CD4-positive, alpha-beta T cell treated with Interleukin-17A for 1 hour (primary cell): ENCODE results near the gene PPM1H.

Experiments
- DNase-seq: peaks from one replicate; pipeline ENCODE4 v3.0.0-alpha.2; 2020

Gene PPM1H

DNA sequence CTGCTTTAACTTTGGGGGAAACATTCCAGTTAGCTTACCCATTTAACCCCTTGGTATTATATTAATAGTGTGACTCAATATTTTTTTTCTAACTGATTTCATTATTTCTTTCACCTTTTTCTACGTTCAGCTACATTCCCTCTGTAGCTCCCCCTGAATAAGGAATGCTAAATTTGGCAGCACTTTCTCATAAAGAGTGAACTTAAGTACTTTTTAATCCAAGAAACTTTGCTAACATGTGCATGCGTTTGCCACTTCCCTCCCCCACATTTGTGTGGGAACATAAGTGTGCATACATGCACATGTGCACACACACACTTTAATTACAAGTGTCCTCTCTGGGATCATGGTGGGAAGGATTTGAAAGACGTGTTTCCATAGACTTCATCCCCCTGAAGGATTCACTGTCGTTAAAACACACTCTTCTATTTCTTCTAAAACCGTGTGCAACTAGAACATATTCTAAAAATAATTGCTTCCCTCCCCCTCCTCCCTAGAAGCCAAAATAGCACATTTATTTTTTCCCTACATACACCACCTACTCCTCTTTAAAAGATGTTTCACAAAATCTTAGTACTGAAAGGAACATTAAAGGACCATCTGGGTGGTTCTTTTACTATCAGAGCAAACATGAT lies 142.6 kb downstream of the PPM1H start:
- no peak for DNase-seq

DNA sequence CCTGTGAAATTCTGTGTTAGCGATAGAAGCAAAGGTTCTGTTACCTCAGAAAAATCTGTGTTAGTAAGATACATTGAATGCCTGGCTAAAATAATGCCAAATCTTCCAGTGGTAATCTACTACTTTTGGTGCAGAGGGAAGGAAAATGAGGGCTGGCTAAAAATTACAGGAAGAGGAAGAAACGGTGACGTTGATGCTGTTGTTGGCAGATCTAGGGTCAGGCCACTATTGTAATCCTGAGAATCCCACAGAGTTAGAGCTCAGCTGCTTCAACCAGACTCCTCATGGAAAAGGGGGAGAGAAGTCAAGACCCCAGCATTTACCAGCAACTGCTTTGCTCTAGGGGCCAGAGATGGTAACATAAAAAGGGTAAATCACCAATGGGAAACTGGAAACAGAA lies 145.1 kb downstream of the PPM1H start:
- no peak for DNase-seq

DNA sequence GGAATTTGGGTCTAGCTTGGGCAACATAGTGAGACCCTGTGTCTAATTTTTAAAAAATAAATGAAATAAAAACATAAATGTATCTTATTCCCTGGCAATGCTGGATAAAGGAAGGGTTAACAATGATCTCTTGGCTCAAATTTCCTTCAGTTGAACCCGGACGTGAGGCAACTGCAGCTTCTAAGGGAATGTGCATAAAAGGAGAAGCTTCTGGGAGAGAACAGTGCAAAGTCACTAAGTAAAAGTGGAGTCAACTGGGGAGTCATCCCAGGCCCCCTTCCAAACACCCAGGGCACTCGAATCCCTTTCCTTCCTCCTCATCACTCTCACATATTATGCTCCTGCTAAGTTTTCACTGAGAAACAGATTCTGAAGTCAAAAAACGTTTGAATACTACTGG lies 147.3 kb downstream of the PPM1H start:
- no peak for DNase-seq

DNA sequence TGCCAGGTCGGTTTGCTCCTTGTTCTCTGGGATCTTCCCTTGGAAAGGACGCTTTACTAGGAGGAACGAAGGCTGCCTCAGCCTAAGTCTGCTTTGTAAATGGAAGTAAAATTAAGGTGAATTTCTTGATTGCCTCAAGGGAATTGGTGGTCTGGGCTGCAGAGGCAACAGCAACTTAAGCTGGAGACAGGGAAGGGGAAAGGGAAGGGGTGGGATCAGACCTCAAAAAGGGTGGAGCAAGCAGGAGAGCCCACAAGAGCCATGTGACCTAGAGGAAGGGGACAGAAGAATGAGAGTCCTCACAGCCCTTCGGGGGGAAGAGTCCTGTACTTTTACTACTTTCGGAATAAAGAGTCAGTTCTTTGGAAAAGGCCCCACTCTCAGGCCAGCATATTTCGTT lies 147.9 kb downstream of the PPM1H start:
- no peak for DNase-seq

DNA sequence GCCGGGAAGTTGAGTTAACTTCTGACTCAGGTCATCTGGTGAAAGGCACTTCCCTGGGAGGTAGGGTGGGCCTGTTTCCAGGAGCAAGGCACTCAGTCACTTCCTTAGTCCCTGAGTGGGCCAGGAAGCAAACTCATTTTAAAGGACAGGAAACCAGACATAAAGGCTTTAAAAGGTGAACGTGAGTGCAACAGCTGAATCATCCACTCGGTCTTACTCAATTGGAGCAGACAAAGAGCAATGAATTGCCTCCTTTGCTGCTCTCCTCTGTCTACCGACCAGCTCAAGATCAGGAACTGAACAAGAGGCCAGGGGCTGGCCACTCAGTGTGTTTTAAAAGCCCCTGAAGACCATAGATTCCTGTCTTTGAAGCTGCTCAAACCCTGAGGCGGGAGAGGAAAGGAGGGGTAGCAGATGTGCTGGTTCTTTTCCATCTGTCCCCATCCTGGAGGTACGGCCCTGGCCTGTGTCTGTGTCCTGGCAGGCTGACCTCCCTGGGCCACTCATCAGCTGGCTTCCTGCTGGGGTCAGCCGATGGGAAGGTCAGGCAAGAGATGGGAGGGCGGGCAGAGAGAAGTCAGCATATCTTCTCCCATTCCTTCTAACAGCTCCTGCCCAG lies 148.9 kb downstream of the PPM1H start:
- DNase-seq: no peak

DNA sequence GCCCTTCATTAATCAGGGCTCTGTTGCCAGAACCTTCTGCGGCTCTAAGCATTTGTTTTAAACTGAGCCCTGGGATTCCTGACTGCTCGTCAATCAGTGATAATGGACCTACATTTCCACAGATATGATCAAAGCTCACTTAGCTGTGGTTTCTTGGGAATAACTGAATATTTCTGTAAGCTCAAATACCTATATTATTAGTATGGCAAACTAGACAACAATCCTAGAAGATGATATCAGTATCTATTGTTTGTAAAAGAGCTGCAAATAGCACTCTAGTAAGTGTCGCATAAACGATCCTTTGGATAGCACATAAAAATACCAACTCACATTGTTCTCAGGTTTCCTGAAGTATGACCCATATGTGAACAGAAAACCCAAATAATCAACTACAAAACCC lies 150.4 kb downstream of the PPM1H start:
- no peak for DNase-seq

DNA sequence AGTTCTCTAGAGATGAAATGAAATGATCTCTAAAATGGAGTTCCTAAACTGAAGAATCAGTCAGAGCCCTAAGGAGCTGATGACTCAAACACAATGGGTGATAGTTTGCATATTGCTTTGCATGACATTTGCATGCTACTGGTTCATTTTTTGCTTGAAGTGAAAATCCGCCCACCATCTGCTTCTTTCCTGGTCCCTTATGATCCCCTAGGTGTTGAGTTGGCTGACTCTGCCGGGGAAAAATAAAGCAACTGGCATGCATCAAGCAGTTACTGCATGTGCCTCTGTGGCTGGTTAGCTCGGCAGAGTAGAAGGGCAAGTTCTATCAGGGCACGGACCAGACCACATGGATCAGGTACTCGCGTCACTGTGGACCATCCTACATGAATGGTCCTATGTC lies 151.1 kb downstream of the PPM1H start:
- DNase-seq: no peak

DNA sequence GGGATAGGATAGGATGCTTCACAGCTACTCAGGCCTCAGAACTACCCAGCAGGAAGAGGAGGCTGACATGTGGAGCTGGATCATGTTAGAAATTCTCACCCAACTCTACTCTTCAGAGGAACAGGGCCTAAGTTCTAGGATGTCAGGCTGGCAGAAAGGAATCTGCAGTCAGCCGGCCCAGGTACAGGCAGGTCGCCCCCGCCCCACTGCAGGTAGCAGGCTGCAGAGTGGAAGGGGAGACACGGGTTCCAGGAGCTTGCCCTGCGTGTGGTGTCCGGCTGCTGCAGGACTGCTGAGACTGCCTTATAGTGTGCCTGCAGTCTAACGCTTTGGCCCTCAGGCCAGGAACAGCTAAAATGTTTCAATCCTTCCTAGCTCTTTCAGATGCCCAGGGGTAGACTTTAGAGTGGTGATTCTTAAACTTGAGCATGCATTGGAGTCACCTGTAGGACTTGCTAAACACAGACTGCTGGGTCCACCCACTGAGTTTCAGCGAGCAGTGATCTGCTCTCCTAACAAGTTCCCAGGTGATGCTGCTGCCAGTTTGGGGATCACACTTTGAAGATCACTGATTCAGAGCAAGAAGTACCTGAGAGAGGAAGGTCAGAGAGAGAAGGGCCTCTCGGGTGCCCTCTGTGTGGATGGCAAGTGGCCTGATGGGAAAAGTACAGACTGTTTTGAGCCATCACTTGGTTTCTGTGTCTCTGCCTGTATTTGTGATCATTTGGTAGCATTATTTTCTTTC lies 153.6 kb downstream of the PPM1H start:
- no peak for DNase-seq

DNA sequence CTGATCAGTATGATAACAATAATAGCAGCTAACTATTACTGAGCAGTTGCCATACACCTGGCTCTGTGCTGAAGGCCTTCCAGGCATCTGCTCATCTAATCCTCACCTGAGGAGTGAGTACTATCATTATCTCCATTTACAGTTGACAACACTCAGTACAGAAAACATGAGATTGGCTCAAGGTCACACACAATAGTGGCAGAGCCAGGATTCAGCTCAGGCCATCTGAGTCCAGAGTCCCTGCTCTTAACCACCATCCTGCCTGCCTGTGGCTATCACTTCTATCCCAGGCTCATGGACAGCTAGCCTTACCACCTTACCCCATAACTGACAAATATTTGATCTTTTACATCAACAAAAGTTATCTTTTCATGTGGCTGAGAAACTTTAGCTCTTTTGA lies 155.5 kb downstream of the PPM1H start:
- no peak for DNase-seq

DNA sequence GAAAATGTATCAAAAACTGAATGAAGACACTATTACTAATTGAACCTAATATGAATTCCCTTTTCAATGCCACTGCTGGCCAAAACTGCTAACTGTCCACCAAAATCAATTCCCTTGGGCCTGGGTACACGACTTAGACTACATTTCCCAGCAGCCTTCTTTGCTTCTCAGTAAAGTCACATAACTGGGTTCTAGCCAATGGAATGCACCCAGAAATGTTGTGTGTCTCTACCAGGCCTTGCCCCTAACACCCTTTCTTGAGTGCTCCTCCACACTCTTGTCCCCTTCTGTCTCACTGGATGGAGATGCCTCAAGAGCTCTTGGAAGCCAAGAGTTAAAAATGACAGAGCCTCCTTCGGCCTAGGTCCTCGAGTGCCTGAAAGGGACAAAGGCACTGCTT lies 156.8 kb downstream of the PPM1H start:
- DNase-seq: no peak

DNA sequence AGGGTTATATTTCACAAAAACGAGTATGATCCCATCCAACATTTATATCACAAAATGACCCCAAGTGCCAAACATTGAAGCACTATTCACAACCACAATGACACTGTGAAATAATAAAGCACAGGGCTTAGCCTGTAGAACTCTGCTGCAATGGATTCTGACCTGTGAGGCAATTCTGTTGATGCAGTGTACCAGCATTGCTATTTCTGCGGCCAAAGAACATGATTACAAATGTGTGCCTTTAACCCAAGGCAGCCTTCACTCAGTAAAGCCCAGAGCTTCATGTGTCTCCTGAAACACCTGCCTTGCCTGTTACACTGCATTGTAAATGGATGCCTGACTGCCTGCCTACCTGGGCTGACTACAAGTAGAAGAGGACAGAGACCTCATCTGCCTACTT lies 158.0 kb downstream of the PPM1H start:
- no peak for DNase-seq

DNA sequence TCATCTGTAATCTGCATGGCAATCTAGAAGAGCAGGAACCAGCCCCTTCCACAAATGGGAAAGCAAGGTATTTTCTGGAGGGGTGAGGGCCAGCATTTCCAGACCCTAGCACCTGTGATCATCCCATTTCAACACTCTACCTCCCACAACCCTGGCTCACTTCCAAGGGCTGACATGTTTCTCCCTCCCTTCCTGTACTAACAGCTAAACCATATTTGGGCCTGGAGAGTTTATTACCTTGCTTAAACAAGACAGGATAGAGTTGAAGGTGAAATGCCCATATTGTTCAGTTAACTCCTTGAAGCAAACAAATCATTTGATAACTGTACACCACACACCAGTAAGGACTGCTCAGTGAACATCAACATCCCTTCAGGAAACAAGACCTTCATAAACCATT lies 158.4 kb downstream of the PPM1H start:
- DNase-seq: no peak

DNA sequence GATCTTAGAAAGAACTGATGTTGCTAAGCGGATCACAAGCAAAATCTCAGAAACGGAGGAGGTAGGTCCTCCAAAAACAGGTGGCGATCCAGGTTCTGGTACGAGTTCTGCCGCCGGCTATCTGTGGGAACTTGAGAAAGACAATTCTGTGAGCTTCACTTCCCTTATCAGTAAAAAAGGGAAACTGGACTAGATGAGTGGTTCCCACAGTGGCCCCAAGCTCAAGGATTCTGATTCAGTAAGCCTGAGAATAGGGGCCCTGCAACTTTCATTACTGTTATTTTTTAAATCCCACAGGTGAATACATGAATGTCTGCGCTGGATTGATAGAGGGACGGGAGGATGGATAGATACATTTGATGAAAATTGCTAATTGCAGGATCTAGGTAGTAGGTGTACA lies 160.2 kb downstream of the PPM1H start:
- no peak for DNase-seq

DNA sequence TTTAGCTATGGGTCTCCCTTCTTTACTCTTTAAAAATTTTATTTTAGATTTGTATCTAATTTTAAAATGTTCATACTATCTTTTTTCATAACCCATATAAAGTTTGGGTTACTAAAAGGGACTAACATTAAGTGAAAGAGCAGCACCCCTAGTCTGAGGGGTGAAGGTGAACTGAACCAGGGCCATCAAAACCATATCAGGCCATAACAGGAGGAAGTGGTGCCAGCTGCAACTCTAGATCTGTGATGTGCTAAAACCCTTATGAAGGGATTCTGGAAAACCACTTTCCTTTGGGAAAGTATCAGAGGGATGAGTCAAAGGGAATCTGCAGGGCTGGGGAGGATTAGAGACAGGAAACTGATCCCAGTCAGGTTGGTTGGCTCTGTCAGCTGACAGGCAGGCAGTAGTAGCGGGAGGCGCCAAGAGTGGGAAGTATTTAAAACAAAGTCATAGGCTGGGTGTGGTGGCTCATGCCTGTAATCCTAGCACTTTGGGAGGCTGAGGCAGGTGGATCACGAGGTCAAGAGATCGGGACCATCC lies 162.5 kb downstream of the PPM1H start:
- no peak for DNase-seq

DNA sequence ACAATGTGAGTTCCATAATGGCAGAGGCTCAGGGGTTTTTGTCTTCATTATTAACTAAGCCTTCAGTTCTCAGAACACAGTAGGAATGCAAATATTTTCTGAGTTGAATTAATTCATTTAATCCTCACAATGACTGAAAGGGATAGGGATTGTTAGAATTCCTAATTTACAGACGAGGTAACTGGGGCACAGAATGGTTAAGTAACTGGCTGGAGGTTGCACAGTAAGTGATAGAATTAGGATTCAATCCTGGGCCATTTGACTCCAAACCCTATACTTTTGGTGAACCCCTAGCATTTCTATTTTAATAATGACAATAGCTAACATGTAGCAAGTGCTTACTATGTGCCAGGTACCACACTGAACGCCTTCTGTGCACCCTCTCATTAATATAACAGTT lies 163.1 kb downstream of the PPM1H start:
- DNase-seq: no peak

DNA sequence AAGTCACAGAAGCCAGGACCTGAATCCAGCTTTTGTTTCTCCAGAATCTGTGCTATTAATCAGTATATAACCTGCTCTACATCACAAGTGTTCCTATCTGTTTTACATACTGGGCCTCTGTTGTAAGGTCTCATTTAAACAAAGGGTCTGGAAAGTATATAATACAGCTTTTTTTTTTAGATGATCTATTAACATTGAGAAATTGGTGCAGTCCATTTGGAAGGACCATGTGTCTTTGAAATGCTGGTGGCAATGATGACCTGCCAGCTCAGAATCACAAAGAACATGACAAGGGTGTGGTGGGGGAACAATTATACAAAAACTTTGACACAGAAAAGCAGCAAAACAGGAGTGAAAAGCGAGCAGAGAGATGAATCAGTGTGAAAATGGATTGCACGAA lies 164.6 kb downstream of the PPM1H start:
- no peak for DNase-seq

DNA sequence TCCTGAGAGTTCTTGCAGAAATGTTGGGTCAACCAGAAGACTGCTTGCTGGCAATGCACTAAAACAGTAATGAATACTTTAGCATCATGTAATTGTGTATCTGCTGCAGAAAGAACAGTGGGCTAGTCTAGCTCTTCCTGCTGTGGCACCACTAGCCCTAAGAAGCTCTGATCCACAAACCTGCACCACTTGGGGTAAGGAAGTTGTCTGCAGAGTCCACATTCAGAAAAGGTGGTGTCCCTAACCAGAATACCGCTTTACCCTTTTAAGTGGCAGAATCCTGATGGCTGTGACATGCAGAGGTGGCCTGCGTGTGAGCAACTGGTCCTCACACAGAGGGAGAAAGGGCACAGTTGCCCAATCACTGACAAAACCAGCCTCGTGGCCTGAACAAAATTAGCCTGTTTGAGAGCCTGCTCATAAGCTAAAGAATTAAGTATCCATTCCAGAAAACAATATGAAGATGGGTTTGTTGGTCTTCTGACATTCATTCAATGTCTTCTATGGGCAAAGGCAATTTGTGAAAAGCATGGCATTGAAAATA lies 165.8 kb downstream of the PPM1H start:
- DNase-seq: no peak

DNA sequence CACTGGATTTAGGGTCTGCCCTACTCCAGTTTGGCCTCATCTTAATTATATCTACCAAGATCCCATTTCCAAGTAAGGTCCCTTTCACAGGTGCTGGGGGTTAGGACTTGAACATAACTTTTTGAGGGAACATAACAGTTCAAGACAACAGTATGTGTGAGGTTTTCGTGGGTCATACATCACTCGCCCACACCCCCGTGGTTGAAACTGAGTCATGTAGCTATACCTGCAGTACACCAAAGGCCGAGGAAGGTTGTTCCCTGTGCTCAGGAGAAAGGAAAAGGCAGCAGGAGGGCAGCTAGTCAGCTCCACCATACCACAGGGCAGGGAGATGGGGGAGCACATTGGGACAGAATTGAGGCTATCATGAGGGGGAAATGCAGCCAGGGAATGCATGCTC lies 167.0 kb downstream of the PPM1H start:
- DNase-seq: no peak

DNA sequence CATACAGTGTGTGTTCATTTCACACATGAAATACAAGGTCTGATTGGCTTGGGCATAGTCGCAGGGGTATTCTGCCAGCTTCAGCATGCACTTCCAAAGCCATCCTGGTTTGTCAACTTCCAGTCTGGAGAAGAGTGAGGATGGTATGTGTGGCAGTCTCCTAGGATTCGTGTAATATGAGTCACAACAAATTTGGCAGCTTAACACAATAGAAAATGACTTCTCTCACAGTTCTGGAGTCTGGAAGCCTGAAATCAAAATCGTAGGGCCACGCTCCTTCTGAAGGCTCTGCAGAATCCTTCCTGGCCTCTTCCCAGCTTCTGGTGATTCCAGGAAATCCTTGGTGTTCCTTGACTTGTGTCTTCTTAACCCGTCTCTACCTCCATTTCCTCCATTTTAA lies 167.5 kb downstream of the PPM1H start:
- DNase-seq: no peak

DNA sequence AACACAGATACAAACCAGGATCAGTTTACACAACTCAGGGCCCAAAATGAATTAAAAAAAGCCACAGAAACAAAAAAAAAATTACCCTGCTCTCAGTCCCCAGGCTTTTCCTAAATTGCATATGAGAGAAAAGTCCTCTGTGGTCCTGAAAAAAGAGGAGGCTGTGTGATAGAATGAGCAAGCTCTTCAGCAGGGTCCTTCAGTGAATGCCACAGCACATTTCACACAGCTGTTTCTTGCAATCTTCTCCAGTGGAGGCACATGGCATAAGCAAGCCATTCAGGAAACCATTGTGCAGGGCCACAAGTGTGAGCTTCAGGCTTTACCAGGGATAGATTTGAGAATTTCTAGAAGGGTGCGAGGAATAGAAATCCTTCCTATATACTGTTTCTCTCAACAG lies 168.5 kb downstream of the PPM1H start:
- DNase-seq: no peak

DNA sequence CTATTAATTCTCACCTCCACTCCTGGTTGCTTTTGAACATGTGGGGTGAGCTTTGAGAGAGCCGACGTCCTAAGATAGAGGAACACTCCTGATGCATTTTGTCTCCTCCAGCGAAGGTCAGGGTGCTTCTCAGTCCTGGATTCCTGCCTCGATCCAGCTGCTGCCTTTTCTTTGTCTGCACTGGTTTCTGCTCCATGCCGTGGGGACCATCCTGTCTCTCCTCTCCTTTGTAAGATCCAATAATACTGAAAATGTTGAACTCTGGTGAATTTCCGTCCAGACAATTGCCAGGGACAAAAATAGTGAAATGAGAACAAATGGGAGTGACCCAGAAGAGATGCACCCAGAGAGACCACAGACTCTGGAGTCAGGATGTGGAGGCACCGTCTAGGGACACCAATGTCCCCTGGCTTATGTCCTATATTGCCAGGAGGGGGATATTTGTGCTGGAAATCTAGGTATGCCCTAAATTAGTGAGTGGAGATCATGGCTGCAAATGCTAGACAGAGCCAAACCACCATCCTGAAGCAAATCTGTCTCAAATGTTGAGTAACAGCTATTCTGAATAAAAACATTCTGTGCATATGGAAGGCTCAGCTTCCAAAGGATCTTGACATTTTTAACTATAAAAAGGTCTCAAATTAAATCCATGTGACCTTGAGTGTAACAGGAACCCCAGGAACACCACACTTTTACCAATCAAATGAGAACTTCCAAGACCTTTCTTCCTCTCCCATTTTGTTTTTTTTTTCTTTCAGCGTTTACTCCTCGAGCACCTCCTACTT lies 170.9 kb downstream of the PPM1H start:
- no peak for DNase-seq

DNA sequence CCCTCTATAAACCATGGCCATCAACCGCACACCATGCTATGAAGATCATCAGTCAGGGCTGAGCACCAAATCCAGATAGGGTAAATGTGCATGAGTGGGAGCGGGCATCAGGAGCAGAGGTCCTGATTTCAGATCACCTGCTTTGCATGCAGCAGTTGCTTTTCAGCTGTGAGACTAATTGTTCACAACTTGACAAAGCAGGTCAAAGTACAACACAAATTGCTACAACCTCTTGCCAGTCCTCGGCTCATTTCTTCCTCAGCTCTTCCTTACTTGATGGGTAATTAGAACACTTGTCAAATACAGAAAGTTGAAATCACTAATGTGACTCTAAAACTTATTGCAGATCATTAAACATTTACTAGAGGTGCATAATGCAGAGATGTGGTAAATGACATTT lies 171.6 kb downstream of the PPM1H start:
- no peak for DNase-seq

DNA sequence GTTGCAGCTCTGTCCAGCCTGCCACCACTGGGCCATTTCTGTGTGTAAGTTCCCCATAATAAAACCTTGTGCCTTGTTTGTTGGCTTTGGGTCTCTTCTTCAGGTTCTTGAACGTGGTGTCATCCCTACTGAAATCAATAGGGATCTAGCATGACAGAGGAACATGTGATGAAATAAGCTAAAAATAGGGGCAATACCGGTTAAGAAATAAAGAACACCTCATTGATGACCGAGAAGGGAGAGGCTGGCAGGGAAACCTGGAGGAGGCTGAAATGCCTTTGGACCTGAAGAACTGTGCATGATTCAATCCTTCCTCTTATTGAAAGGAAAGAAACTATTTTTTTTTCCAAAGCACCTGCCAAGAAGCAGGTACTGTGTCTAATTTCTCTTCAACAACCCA lies 172.3 kb downstream of the PPM1H start:
- no peak for DNase-seq
